C4-2B (cell line): ENCODE results near the gene MPP2.

ENCODE experiments used
- CTCF ChIP-seq: fragments of 450-650 bp; conservative IDR thresholded peaks from 2 replicates; pipeline ENCODE4 v1.5.1; 2017; ENCODE audit warnings: mild to moderate bottlenecking
- ZFX ChIP-seq: fragments of 450-650 bp; IDR thresholded peaks from 2 replicates; pipeline ENCODE4 v1.6.1; 2017

- TF ChIP-seq CTCF (no peak), ZFX (no peak)
These were observed 21.3 kb upstream of the MPP2 start for GRCh38 chr17:43928609-43929008.
